H9 (cell line): ENCODE data around the gene SKAP1. TPM values are rescaled to one million over a fixed set of nuclear protein-coding genes. Genes with fewer than 3 reads are reported as not detected.

Source experiments
- DNase-seq: peaks from one replicate; pipeline ENCODE4 v3.0.0-alpha.2; 2017
- H2AFZ ChIP-seq: one replicate; pipeline ENCODE4 v1.6.1; 2013; ENCODE audit warnings: mild to moderate bottlenecking, low read length, control low read depth, moderate library complexity
- H2AK5ac ChIP-seq: 2 replicates; pipeline ENCODE4 v1.6.1; 2013; ENCODE audit warnings: low read length, control low read depth, mixed read lengths; ENCODE audit not compliant: insufficient read length
- H2BK120ac ChIP-seq: one replicate; pipeline ENCODE4 v1.6.1; 2013; ENCODE audit warnings: low read depth, mild to moderate bottlenecking, low read length, control low read depth, inconsistent platforms; ENCODE audit not compliant: poor library complexity, severe bottlenecking
- H2BK12ac ChIP-seq: 2 replicates; pipeline ENCODE4 v1.6.1; 2013; ENCODE audit warnings: low read length, control low read depth, mixed read lengths, low read depth; ENCODE audit not compliant: insufficient read length
- H2BK15ac ChIP-seq: 2 replicates; pipeline ENCODE4 v1.6.1; 2013; ENCODE audit warnings: low read depth, low read length, control low read depth
- H2BK20ac ChIP-seq: one replicate; pipeline ENCODE4 v1.6.1; 2013; ENCODE audit warnings: low read depth, mild to moderate bottlenecking, low read length, control low read depth, inconsistent platforms; ENCODE audit not compliant: poor library complexity, severe bottlenecking
- H2BK5ac ChIP-seq: 2 replicates; pipeline ENCODE4 v1.6.1; 2013; ENCODE audit warnings: low read length, control low read depth, mixed read lengths; ENCODE audit not compliant: insufficient read length
- H3K14ac ChIP-seq: 2 replicates; pipeline ENCODE4 v1.6.1; 2013; ENCODE audit warnings: low read length, control low read depth; ENCODE audit not compliant: insufficient read depth
- H3K18ac ChIP-seq: 2 replicates; pipeline ENCODE4 v1.6.1; 2013; ENCODE audit warnings: low read depth, mild to moderate bottlenecking, mixed read lengths, low read length, control low read depth; ENCODE audit not compliant: insufficient read length
- H3K23ac ChIP-seq: 2 replicates; pipeline ENCODE4 v1.6.1; 2013; ENCODE audit warnings: low read length, control low read depth, mixed read lengths, low read depth; ENCODE audit not compliant: insufficient read length
- H3K23me2 ChIP-seq: 2 replicates; pipeline ENCODE4 v1.6.1; 2013; ENCODE audit warnings: low read depth, mild to moderate bottlenecking, mixed read lengths, low read length, control low read depth; ENCODE audit not compliant: insufficient read length, poor library complexity, severe bottlenecking
- H3K27ac ChIP-seq: 2 replicates; pipeline ENCODE4 v1.5.1; 2013; ENCODE audit warnings: low read length, control low read depth, mixed read lengths, low read depth; ENCODE audit not compliant: insufficient read length
- H3K27me3 ChIP-seq: 2 replicates; pipeline ENCODE4 v1.6.1; 2013; ENCODE audit warnings: low read length, control low read depth, inconsistent platforms; ENCODE audit not compliant: insufficient read depth
- H3K4ac ChIP-seq: 2 replicates; pipeline ENCODE4 v1.6.1; 2013; ENCODE audit warnings: low read depth, mild to moderate bottlenecking, control low read depth, inconsistent platforms, low read length, moderate library complexity
- H3K4me1 ChIP-seq: 2 replicates; pipeline ENCODE4 v1.6.1; 2013; ENCODE audit warnings: low read length, control low read depth, inconsistent platforms; ENCODE audit not compliant: insufficient read depth
- H3K4me2 ChIP-seq: 2 replicates; pipeline ENCODE4 v1.6.1; 2013; ENCODE audit warnings: low read length, control low read depth, mixed read lengths; ENCODE audit not compliant: insufficient read length, insufficient read depth
- H3K56ac ChIP-seq: 2 replicates; pipeline ENCODE4 v1.6.1; 2013; ENCODE audit warnings: low read depth, mild to moderate bottlenecking, mixed read lengths, low read length, control low read depth; ENCODE audit not compliant: insufficient read length
- H3K79me1 ChIP-seq: 2 replicates; pipeline ENCODE4 v1.6.1; 2013; ENCODE audit warnings: low read depth, mild to moderate bottlenecking, moderate library complexity, low read length, control low read depth, inconsistent platforms; ENCODE audit not compliant: insufficient read depth, poor library complexity, severe bottlenecking
- H3K79me2 ChIP-seq: 2 replicates; pipeline ENCODE4 v1.6.1; 2013; ENCODE audit warnings: low read length, control low read depth, inconsistent platforms; ENCODE audit not compliant: insufficient read depth
- H3K9ac ChIP-seq: 2 replicates; pipeline ENCODE4 v1.6.1; 2013; ENCODE audit warnings: low read length, control low read depth, mixed read lengths; ENCODE audit not compliant: insufficient read length; ENCODE audit errors: extremely low read depth
- H3K9me3 ChIP-seq: one replicate; pipeline ENCODE4 v1.6.1; 2013; ENCODE audit warnings: low read depth, low read length, inconsistent platforms; ENCODE audit not compliant: control insufficient read depth
- H3T11ph ChIP-seq: one replicate; pipeline ENCODE4 v1.6.1; 2013; ENCODE audit warnings: mild to moderate bottlenecking, low read length, control low read depth, inconsistent platforms
- H4K20me1 ChIP-seq: one replicate; pipeline ENCODE4 v1.6.1; 2013; ENCODE audit not compliant: control insufficient read depth, insufficient read length, insufficient read depth
- H4K5ac ChIP-seq: 2 replicates; pipeline ENCODE4 v1.6.1; 2013; ENCODE audit warnings: low read depth, mild to moderate bottlenecking, mixed read lengths, low read length, control low read depth; ENCODE audit not compliant: insufficient read length
- H4K8ac ChIP-seq: replicated peaks from 2 replicates; pipeline ENCODE4 v1.6.1; 2013; ENCODE audit warnings: low read length, control low read depth, mixed read lengths, low read depth; ENCODE audit not compliant: insufficient read length
- H4K91ac ChIP-seq: 2 replicates; pipeline ENCODE4 v1.6.1; 2013; ENCODE audit warnings: low read depth, mild to moderate bottlenecking, moderate library complexity, mixed read lengths, low read length, control low read depth; ENCODE audit not compliant: insufficient read length
- H3K27ac Mint-ChIP-seq, 3 experiments: 2 replicates in 2 of 3; 3 replicates in 1 of 3; pipeline ENCODE4 v1.8.0; 2020 to 2021; ENCODE audit warnings: mixed read lengths in 3 of 3, mild to moderate bottlenecking in 1 of 3, moderate library complexity in 1 of 3
- H3K27me3 Mint-ChIP-seq: 2 replicates; pipeline ENCODE4 v1.8.0; 2021; ENCODE audit warnings: low read depth, mild to moderate bottlenecking, moderate library complexity, mixed read lengths
- H3K36me3 Mint-ChIP-seq, 3 experiments: 2 replicates in 2 of 3; 3 replicates in 1 of 3; pipeline ENCODE4 v1.8.0; 2020 to 2021; ENCODE audit warnings: low read depth in 3 of 3, mixed read lengths in 3 of 3; ENCODE audit not compliant: insufficient read depth in 1 of 3
- H3K4me1 Mint-ChIP-seq, 2 experiments: 2 replicates each; pipeline ENCODE4 v1.8.0; 2020; ENCODE audit warnings: mixed read lengths in 2 of 2
- H3K4me3 Mint-ChIP-seq, 2 experiments: 2 replicates in 1 of 2; 3 replicates in 1 of 2; pipeline ENCODE4 v1.8.0; 2020 to 2021; ENCODE audit warnings: mild to moderate bottlenecking in 2 of 2, mixed read lengths in 2 of 2, moderate library complexity in 1 of 2
- H3K9me3 Mint-ChIP-seq, 2 experiments: 2 replicates in 1 of 2; 3 replicates in 1 of 2; pipeline ENCODE4 v1.8.0; 2020; ENCODE audit warnings: mild to moderate bottlenecking in 2 of 2, mixed read lengths in 2 of 2, moderate library complexity in 1 of 2
- CTCF ChIP-seq: fragments of 200-600 bp; sonication (generic); conservative IDR thresholded peaks from 3 replicates; pipeline ENCODE4 v1.8.0; 2021; ENCODE audit warnings: antibody characterized with exemption, mild to moderate bottlenecking
- WGBS: extraction: QIAGEN DNeasy Blood & Tissue Kit; methylation state at CpG from one replicate; pipeline ENCODE4 v1.1.7; 2013; ENCODE audit warnings: missing lambda C conversion rate, low lambda C conversion rate, mixed read lengths; ENCODE audit not compliant: insufficient read length; ENCODE audit errors: extremely low coverage; 5-methylcytosine and 5-hydroxymethylcytosine counted together
- total RNA-seq: library from RNA; stranded (reverse); gene quantifications from 2 replicates; pipeline ENCODE4 v1.2.1, GENCODE V29; 2021

Gene SKAP1
- total RNA-seq, 1 experiment from 2014 or later: not detected

- Histone ChIP-seq H2BK5ac (no peak overlapping the region), H3K4ac (no peak overlapping the region), H4K91ac (no peak overlapping the region), H2BK15ac (no peak overlapping the region), H3K56ac (no peak overlapping the region), H3K23ac (no peak overlapping the region), H3K27ac (no peak overlapping the region), H4K8ac (no peak overlapping the region), H3K27me3 (no peaks in the 10 kb centered on the region), H3K14ac (no peak overlapping the region), H2AFZ (no peak overlapping the region), H3K18ac (no peak overlapping the region), H2BK120ac (no peak overlapping the region), H2AK5ac (no peak overlapping the region), H4K5ac (no peak overlapping the region), H3K4me2 (no peak overlapping the region), H2BK12ac (no peak overlapping the region), H3K9ac (no peak overlapping the region), H2BK20ac (no peak overlapping the region), H4K20me1 (no peaks in the 10 kb centered on the region), H3K23me2 (no peaks in the 10 kb centered on the region), H3K9me3 (no peaks in the 10 kb centered on the region), H3T11ph (no peak overlapping the region), H3K79me2 (no peaks in the 10 kb centered on the region), H3K4me1 (no peaks in the 10 kb centered on the region), H3K79me1 (no peaks in the 10 kb centered on the region)
- H3K36me3 Mint-ChIP-seq: no peaks in the 10 kb centered on the region
- no peak for DNase-seq
- H3K9me3 Mint-ChIP-seq: no peaks in the 10 kb centered on the region
- H3K27ac Mint-ChIP-seq: no peak overlapping the region
- H3K27me3 Mint-ChIP-seq: peaks cover 23% of the 10 kb centered on the region
- TF ChIP-seq CTCF: no peak
- no peak overlapping the region for H3K4me3 Mint-ChIP-seq
- no CpG with 5 or more reads among the region's 3 CpGs for WGBS
- peaks cover 15 to 25% of the 10 kb centered on the region in 2 experiments for H3K4me1 Mint-ChIP-seq
These were observed 284.8 kb downstream of the SKAP1 start for GRCh38 chr17:48144976-48145798.
